ENCODE results near the gene MRPS35.

DNA sequence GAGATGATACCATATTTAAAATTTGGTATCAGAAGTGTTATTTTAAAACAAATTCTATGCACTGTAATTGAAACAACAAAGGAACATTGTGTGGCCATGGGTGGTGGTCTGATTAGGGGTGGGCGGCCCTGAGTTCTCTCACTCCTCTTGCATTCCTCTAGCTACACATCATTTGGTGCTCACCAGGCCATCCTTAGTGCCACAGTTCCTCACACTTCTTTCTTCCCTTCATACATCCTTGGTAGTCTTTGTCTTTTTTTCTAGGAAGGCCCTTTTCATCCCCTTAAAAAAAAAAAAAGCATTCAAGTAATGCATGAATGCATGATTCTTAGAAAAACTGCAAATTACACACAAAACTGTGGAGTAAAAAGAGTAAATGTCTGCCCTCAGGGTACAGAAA, 71.8 kb downstream of the MRPS35 start:
- TF ChIP-seq, protein P1, sequence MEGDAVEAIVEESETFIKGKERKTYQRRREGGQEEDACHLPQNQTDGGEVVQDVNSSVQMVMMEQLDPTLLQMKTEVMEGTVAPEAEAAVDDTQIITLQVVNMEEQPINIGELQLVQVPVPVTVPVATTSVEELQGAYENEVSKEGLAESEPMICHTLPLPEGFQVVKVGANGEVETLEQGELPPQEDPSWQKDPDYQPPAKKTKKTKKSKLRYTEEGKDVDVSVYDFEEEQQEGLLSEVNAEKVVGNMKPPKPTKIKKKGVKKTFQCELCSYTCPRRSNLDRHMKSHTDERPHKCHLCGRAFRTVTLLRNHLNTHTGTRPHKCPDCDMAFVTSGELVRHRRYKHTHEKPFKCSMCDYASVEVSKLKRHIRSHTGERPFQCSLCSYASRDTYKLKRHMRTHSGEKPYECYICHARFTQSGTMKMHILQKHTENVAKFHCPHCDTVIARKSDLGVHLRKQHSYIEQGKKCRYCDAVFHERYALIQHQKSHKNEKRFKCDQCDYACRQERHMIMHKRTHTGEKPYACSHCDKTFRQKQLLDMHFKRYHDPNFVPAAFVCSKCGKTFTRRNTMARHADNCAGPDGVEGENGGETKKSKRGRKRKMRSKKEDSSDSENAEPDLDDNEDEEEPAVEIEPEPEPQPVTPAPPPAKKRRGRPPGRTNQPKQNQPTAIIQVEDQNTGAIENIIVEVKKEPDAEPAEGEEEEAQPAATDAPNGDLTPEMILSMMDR (IDR thresholded peaks at IDR 0.05): no peak
- TF ChIP-seq ATF1 (CRISPR knock-in tag; IDR thresholded peaks at IDR 0.05): no peak
- no peak for TF ChIP-seq NR2C2 (CRISPR knock-in tag; IDR thresholded peaks at IDR 0.05)
- TF ChIP-seq ZNF423 (CRISPR knock-in tag; IDR thresholded peaks at IDR 0.05): no peak

All from WTC11 (cell line).